BLaER1 (cell line): Measurements from ENCODE around the gene CRACR2A.

Experiments
- H3K27ac ChIP-seq: shearing (Covaris generic); formaldehyde crosslinking; 2 replicates; pipeline ENCODE4 v1.8.1; 2022
- H3K27me3 ChIP-seq: shearing (Covaris generic); formaldehyde crosslinking; 2 replicates; pipeline ENCODE4 v1.8.1; 2022
- H3K36me3 ChIP-seq: shearing (Covaris generic); formaldehyde crosslinking; 2 replicates; pipeline ENCODE4 v1.8.1; 2022
- H3K4me1 ChIP-seq: shearing (Covaris generic); formaldehyde crosslinking; 2 replicates; pipeline ENCODE4 v1.8.1; 2022
- H3K4me2 ChIP-seq: shearing (Covaris generic); formaldehyde crosslinking; 2 replicates; pipeline ENCODE4 v1.8.1; 2022
- H3K4me3 ChIP-seq: shearing (Covaris generic); formaldehyde crosslinking; 2 replicates; pipeline ENCODE4 v1.8.1; 2022
- H3K9ac ChIP-seq: shearing (Covaris generic); formaldehyde crosslinking; 2 replicates; pipeline ENCODE4 v1.8.1; 2022
- H3K9me3 ChIP-seq: shearing (Covaris generic); formaldehyde crosslinking; 2 replicates; pipeline ENCODE4 v1.8.1; 2022
- H4K20me1 ChIP-seq: shearing (Covaris generic); formaldehyde crosslinking; 2 replicates; pipeline ENCODE4 v1.8.1; 2022
- Cebpa-rat ChIP-seq: shearing (Covaris generic); IDR thresholded peaks from 2 replicates; pipeline ENCODE4 v1.8.1; 2022

CRACR2A gene

GRCh38 chr12:3595721-3596120 is 157.2 kb downstream of the CRACR2A start:
- Histone ChIP-seq H3K4me1 (no peaks in the 10 kb centered on the region), H3K9ac (no peak overlapping the region), H3K36me3 (no peaks in the 10 kb centered on the region), H3K4me2 (no peak overlapping the region), H3K27ac (no peak overlapping the region), H3K27me3 (no peaks in the 10 kb centered on the region), H3K9me3 (no peaks in the 10 kb centered on the region), H4K20me1 (no peaks in the 10 kb centered on the region), H3K4me3 (no peak overlapping the region)
- no peak for TF ChIP-seq Cebpa-rat

GRCh38 chr12:3594966-3595365 is 157.9 kb downstream of the CRACR2A start:
- Histone ChIP-seq H3K27me3 (no peaks in the 10 kb centered on the region), H3K4me3 (no peak overlapping the region), H4K20me1 (no peaks in the 10 kb centered on the region), H3K9ac (no peak overlapping the region), H3K4me1 (no peaks in the 10 kb centered on the region), H3K27ac (no peak overlapping the region), H3K9me3 (no peaks in the 10 kb centered on the region), H3K36me3 (no peaks in the 10 kb centered on the region), H3K4me2 (no peak overlapping the region)
- no peak for TF ChIP-seq Cebpa-rat

GRCh38 chr12:3593906-3594483 is 158.9 kb downstream of the CRACR2A start:
- Histone ChIP-seq H3K36me3 (no peaks in the 10 kb centered on the region), H3K27me3 (no peaks in the 10 kb centered on the region), H3K9ac (no peak overlapping the region), H3K4me2 (no peak overlapping the region), H4K20me1 (no peaks in the 10 kb centered on the region), H3K27ac (no peak overlapping the region), H3K9me3 (no peaks in the 10 kb centered on the region), H3K4me3 (no peak overlapping the region), H3K4me1 (no peaks in the 10 kb centered on the region)
- TF ChIP-seq Cebpa-rat, result no peak

- H3K27me3 ChIP-seq, result no peaks in the 10 kb centered on the region
- no peak overlapping the region for H3K4me3 ChIP-seq
- H3K36me3 ChIP-seq, result no peaks in the 10 kb centered on the region
- H3K4me2 ChIP-seq, result no peak overlapping the region
- TF ChIP-seq Cebpa-rat, result no peak
- no peak overlapping the region for H3K9ac ChIP-seq
- no peaks in the 10 kb centered on the region for H4K20me1 ChIP-seq
- no peaks in the 10 kb centered on the region for H3K9me3 ChIP-seq
- H3K27ac ChIP-seq, result no peak overlapping the region
- no peaks in the 10 kb centered on the region for H3K4me1 ChIP-seq
Observed at GRCh38 chr12:3592856-3593625, 159.9 kb downstream of the CRACR2A start.

- Histone ChIP-seq H4K20me1 (no peaks in the 10 kb centered on the region), H3K27me3 (no peaks in the 10 kb centered on the region), H3K9ac (no peak overlapping the region), H3K4me2 (no peak overlapping the region), H3K9me3 (no peaks in the 10 kb centered on the region), H3K4me3 (no peak overlapping the region), H3K27ac (no peak overlapping the region), H3K36me3 (no peaks in the 10 kb centered on the region), H3K4me1 (peaks cover 6% of the 10 kb centered on the region)
- no peak for TF ChIP-seq Cebpa-rat
Observed at GRCh38 chr12:3589745-3590144, 163.2 kb downstream of the CRACR2A start.

- Histone ChIP-seq H3K4me2 (no peak overlapping the region), H3K27me3 (no peaks in the 10 kb centered on the region), H3K4me1 (peaks cover 11% of the 10 kb centered on the region), H3K9me3 (peaks cover 7% of the 10 kb centered on the region; the same call in 1 of the 2 replicates), H3K4me3 (no peak overlapping the region), H3K9ac (no peak overlapping the region), H3K27ac (no peak overlapping the region), H3K36me3 (no peaks in the 10 kb centered on the region), H4K20me1 (no peaks in the 10 kb centered on the region)
- TF ChIP-seq Cebpa-rat, result no peak
Observed at GRCh38 chr12:3587402-3588013, 165.4 kb downstream of the CRACR2A start.

- Histone ChIP-seq H3K9ac (no peak overlapping the region), H3K27ac (no peak overlapping the region), H3K36me3 (no peaks in the 10 kb centered on the region), H3K4me2 (no peak overlapping the region), H3K27me3 (no peaks in the 10 kb centered on the region), H3K4me3 (no peak overlapping the region), H3K9me3 (peaks cover 7% of the 10 kb centered on the region; the same call in 1 of the 2 replicates), H3K4me1 (peaks cover 39% of the 10 kb centered on the region), H4K20me1 (no peaks in the 10 kb centered on the region)
- TF ChIP-seq Cebpa-rat, result no peak
Observed at GRCh38 chr12:3583656-3584334, 169.1 kb downstream of the CRACR2A start.

- peak overlapping the region; percentile 80 for H3K4me2 ChIP-seq
- no peaks in the 10 kb centered on the region for H4K20me1 ChIP-seq
- peak overlapping the region; percentile 70 for H3K27ac ChIP-seq
- H3K27me3 ChIP-seq, result no peaks in the 10 kb centered on the region
- no peak overlapping the region for H3K4me3 ChIP-seq
- peaks cover 42% of the 10 kb centered on the region for H3K4me1 ChIP-seq
- peaks cover 7% of the 10 kb centered on the region; the same call in 1 of the 2 replicates for H3K9me3 ChIP-seq
- H3K9ac ChIP-seq, result peak overlapping the region; percentile 9; the same call in 1 of the 2 replicates
- H3K36me3 ChIP-seq, result no peaks in the 10 kb centered on the region
- no peak for TF ChIP-seq Cebpa-rat
Observed at GRCh38 chr12:3580094-3580749, 172.7 kb downstream of the CRACR2A start.

- no peaks in the 10 kb centered on the region for H3K36me3 ChIP-seq
- peak overlapping the region; percentile 9; the same call in 1 of the 2 replicates for H3K9ac ChIP-seq
- H4K20me1 ChIP-seq, result no peaks in the 10 kb centered on the region
- no peak overlapping the region for H3K4me3 ChIP-seq
- no peak for TF ChIP-seq Cebpa-rat
- H3K9me3 ChIP-seq, result peaks cover 7% of the 10 kb centered on the region; the same call in 1 of the 2 replicates
- peaks cover 40% of the 10 kb centered on the region for H3K4me1 ChIP-seq
- no peaks in the 10 kb centered on the region for H3K27me3 ChIP-seq
- peak overlapping the region; percentile 80 for H3K4me2 ChIP-seq
- H3K27ac ChIP-seq, result peak overlapping the region; percentile 70
Observed at GRCh38 chr12:3579446-3580093, 173.3 kb downstream of the CRACR2A start.
